Type B pancreatic cell (in vitro differentiated cells): Measurements from ENCODE around the gene ADAMTS17. TPM values are rescaled to one million over a fixed set of nuclear protein-coding genes. Genes with fewer than 3 reads are reported as not detected.
"Not testable (repeated sequence)": the region's sequence is repeated elsewhere in the genome, so short reads cannot be mapped to it uniquely, and the experiment has no call there.

Experiments
- DNase-seq: peaks from one replicate; pipeline ENCODE4 v3.0.0; 2021; ENCODE audit warnings: mixed read lengths; ENCODE audit not compliant: unreplicated experiment; ENCODE audit errors: extremely low spot score
- H3K27ac Mint-ChIP-seq: 2 replicates; pipeline ENCODE4 v1.8.0; 2021; ENCODE audit warnings: mild to moderate bottlenecking, mixed read lengths
- H3K27me3 Mint-ChIP-seq: 2 replicates; pipeline ENCODE4 v1.8.0; 2021; ENCODE audit warnings: mixed read lengths
- H3K36me3 Mint-ChIP-seq: 2 replicates; pipeline ENCODE4 v1.8.0; 2021; ENCODE audit warnings: mixed read lengths
- H3K4me1 Mint-ChIP-seq: one replicate; pipeline ENCODE4 v1.8.0; 2021; ENCODE audit warnings: mixed read lengths; ENCODE audit not compliant: unreplicated experiment
- H3K4me3 Mint-ChIP-seq: 2 replicates; pipeline ENCODE4 v1.8.0; 2021; ENCODE audit warnings: mild to moderate bottlenecking, mixed read lengths
- H3K9me3 Mint-ChIP-seq: 2 replicates; pipeline ENCODE4 v1.8.0; 2021; ENCODE audit warnings: mixed read lengths
- CTCF ChIP-seq: fragments of 200-600 bp; sonication (generic); conservative IDR thresholded peaks from 2 replicates; pipeline ENCODE4 v1.5.0; 2021; ENCODE audit warnings: antibody characterized with exemption, mild to moderate bottlenecking
- total RNA-seq: library from RNA; stranded (reverse); gene quantifications from 2 replicates; pipeline ENCODE4 v1.2.1, GENCODE V29; 2021; ENCODE audit warnings: low replicate concordance

ADAMTS17 gene
- total RNA-seq, 1 donor from 2014 or later, result 18.3 TPM

GRCh38 chr15:99932676-99933402 lies 408.9 kb downstream of the ADAMTS17 start:
- Mint-ChIP-seq H3K27me3 (peaks cover 40% of the 10 kb centered on the region), H3K36me3 (no peaks in the 10 kb centered on the region), H3K9me3 (no peaks in the 10 kb centered on the region), H3K27ac (no peak overlapping the region), H3K4me1 (no peaks in the 10 kb centered on the region), H3K4me3 (no peak overlapping the region)
- TF ChIP-seq CTCF, result no peak
- DNase-seq, result no peak

GRCh38 chr15:99931703-99932603 lies 409.8 kb downstream of the ADAMTS17 start:
- no peak for DNase-seq
- H3K27me3 Mint-ChIP-seq, result peaks cover 40% of the 10 kb centered on the region
- H3K4me1 Mint-ChIP-seq, result no peaks in the 10 kb centered on the region
- no peak overlapping the region for H3K4me3 Mint-ChIP-seq
- H3K27ac Mint-ChIP-seq, result no peak overlapping the region
- H3K36me3 Mint-ChIP-seq, result no peaks in the 10 kb centered on the region
- no peak for TF ChIP-seq CTCF
- no peaks in the 10 kb centered on the region for H3K9me3 Mint-ChIP-seq

GRCh38 chr15:99930696-99931095 lies 411.1 kb downstream of the ADAMTS17 start:
- Mint-ChIP-seq H3K4me3 (no peak overlapping the region), H3K27me3 (peaks cover 44% of the 10 kb centered on the region), H3K27ac (no peak overlapping the region), H3K9me3 (no peaks in the 10 kb centered on the region), H3K36me3 (no peaks in the 10 kb centered on the region), H3K4me1 (no peaks in the 10 kb centered on the region)
- TF ChIP-seq CTCF, result no peak
- DNase-seq, result no peak

GRCh38 chr15:99929266-99929665 lies 412.5 kb downstream of the ADAMTS17 start:
- Mint-ChIP-seq H3K4me3 (peak overlapping the region; percentile 88), H3K4me1 (no peaks in the 10 kb centered on the region), H3K27me3 (peaks cover 44% of the 10 kb centered on the region), H3K27ac (peak overlapping the region; percentile 78), H3K9me3 (no peaks in the 10 kb centered on the region), H3K36me3 (no peaks in the 10 kb centered on the region)
- no peak for TF ChIP-seq CTCF
- no peak for DNase-seq

- Mint-ChIP-seq H3K4me3 (peak overlapping the region; percentile 88), H3K9me3 (no peaks in the 10 kb centered on the region), H3K27me3 (peaks cover 45% of the 10 kb centered on the region), H3K36me3 (no peaks in the 10 kb centered on the region), H3K4me1 (no peaks in the 10 kb centered on the region), H3K27ac (peak overlapping the region; percentile 78)
- TF ChIP-seq CTCF, result peak; percentile 79
- DNase-seq, result peak; percentile 84
These were observed 413.3 kb downstream of the ADAMTS17 start for GRCh38 chr15:99928429-99928981.

GRCh38 chr15:99926532-99926931 lies 415.2 kb downstream of the ADAMTS17 start:
- not testable (repeated sequence) for H3K4me3 Mint-ChIP-seq, H3K4me1 Mint-ChIP-seq

More at GRCh38 chr15:99926532-99926931, 415.2 kb downstream of the ADAMTS17 start:
- not testable (repeated sequence) for H3K9me3 Mint-ChIP-seq, H3K36me3 Mint-ChIP-seq, DNase-seq, H3K27ac Mint-ChIP-seq
- peaks cover 56% of the 10 kb centered on the region for H3K27me3 Mint-ChIP-seq
